ENCODE results near the gene RBL2. TPM values are rescaled to one million over a fixed set of nuclear protein-coding genes. Genes with fewer than 3 reads are reported as not detected.
"Not testable (repeated sequence)": the region's sequence is repeated elsewhere in the genome, so short reads cannot be mapped to it uniquely, and the experiment has no call there.

The RBL2 gene
- total RNA-seq, 4 donors from 2014 or later = 27.7 to 115 (median 64.0) TPM

DNA sequence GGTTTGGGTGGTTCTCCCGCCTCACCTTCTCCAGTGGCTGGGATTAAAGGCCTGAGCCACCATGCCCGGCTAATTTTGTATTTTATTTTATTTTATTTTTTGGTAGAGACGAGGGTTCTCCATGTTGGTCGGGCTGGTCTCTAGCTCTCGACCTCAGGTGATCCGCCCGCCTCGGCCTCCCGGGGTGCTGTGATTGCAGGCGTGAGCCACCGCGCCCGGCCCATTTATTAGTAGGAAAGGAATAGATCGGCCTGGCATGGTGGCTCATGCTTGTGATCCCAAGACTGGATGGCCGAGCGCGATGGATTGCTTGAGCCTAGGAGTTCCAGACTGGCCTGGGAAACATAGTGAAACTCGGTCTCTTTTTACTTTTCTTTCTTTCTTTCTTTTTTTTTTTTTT lies 20.4 kb upstream of the RBL2 start:
- intact Hi-C loops (cut with DNase I; ENCODE audit: low total_unique reads) (no loop called here), in situ Hi-C loops (cut with MboI; ENCODE audit: low pct_ligation_motif_present in 1 of 4, low pct_unique_long_range_greater_than_20kb in 1 of 4, low sequenced_read_pairs in 3 of 4) (no loop called here)
- 90 to 97% methylated on average over 9 to 18 of the region's 18 CpGs for WGBS, 2 donors (ENCODE audit: low coverage in 1 of 2)
- TF ChIP-seq POLR2A (IDR thresholded peaks at IDR 0.05) (no peak), POLR2AphosphoS5 (IDR thresholded peaks at IDR 0.05) (no peak), EP300 (IDR thresholded peaks at IDR 0.05; ENCODE audit: low read depth) (no peak)
- TF ChIP-seq, protein P1, sequence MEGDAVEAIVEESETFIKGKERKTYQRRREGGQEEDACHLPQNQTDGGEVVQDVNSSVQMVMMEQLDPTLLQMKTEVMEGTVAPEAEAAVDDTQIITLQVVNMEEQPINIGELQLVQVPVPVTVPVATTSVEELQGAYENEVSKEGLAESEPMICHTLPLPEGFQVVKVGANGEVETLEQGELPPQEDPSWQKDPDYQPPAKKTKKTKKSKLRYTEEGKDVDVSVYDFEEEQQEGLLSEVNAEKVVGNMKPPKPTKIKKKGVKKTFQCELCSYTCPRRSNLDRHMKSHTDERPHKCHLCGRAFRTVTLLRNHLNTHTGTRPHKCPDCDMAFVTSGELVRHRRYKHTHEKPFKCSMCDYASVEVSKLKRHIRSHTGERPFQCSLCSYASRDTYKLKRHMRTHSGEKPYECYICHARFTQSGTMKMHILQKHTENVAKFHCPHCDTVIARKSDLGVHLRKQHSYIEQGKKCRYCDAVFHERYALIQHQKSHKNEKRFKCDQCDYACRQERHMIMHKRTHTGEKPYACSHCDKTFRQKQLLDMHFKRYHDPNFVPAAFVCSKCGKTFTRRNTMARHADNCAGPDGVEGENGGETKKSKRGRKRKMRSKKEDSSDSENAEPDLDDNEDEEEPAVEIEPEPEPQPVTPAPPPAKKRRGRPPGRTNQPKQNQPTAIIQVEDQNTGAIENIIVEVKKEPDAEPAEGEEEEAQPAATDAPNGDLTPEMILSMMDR (IDR thresholded peaks at IDR 0.05) = no peak
- no peak for DNase-seq
- Histone ChIP-seq H3K36me3 (no peaks in the 10 kb centered on the region), H3K9me3 (no peaks in the 10 kb centered on the region), H3K4me1 (no peaks in the 10 kb centered on the region), H3K27me3 (no peaks in the 10 kb centered on the region), H3K4me3 (no peak overlapping the region), H3K27ac (no peak overlapping the region)

DNA sequence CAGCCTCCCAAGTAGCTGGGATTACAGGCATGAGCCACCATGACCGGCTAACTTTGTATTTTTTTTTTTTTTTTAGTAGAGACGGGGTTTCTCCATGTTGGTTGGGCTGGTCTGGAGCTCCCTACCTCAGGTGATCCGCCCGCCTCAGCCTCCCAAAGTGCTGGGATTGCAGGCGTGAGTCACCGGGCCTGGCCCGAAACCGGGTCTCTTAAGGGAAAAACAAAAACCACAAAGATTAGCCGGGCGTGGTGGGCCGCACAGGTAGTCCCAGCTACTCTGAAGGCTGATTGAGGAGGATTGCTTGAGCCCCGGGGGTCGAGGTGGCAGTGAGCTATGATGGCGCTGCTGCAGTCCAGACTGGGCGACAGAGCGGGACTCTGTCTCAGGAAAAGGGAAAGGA lies 19.9 kb upstream of the RBL2 start:
- H3K27me3 ChIP-seq = no peaks in the 10 kb centered on the region
- intact Hi-C loops (cut with DNase I; ENCODE audit: low total_unique reads) (no loop called here), in situ Hi-C loops (cut with MboI; ENCODE audit: low pct_ligation_motif_present in 1 of 4, low pct_unique_long_range_greater_than_20kb in 1 of 4, low sequenced_read_pairs in 3 of 4) (no loop called here)
- no peaks in the 10 kb centered on the region for H3K9me3 ChIP-seq
- no peak overlapping the region for H3K27ac ChIP-seq
- WGBS, 2 donors (ENCODE audit: low coverage in 1 of 2) = 89 to 94% methylated on average over 5 to 16 of the region's 16 CpGs
- no peak overlapping the region for H3K4me3 ChIP-seq
- H3K36me3 ChIP-seq = no peaks in the 10 kb centered on the region
- no peaks in the 10 kb centered on the region for H3K4me1 ChIP-seq
- TF ChIP-seq POLR2AphosphoS5 (IDR thresholded peaks at IDR 0.05) (no peak), POLR2A (IDR thresholded peaks at IDR 0.05) (no peak), EP300 (IDR thresholded peaks at IDR 0.05; ENCODE audit: low read depth) (no peak)
- TF ChIP-seq, protein P1 (IDR thresholded peaks at IDR 0.05) = no peak
- no peak for DNase-seq

DNA sequence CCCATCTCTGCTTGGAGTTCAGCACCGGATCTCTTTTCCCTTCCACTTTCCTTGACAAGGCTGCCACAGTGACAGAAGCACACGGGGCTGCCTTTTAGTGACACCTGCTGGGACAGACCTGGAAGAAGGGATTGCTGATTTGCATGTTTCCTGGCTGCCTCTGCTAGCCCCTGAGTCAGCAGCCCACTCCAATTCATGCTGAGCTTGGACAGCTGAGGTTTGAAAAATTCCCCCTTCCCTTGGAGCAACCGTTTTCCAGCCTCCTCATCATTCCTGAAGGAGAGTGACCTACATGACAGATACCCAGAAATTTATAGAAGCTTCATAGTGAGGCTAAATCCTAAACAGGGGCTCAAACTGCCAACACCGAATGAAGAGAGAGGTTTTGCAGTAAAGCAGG lies 18.8 kb upstream of the RBL2 start:
- intact Hi-C loops (cut with DNase I; ENCODE audit: low total_unique reads) (no loop called here), in situ Hi-C loops (cut with MboI; ENCODE audit: low pct_ligation_motif_present in 1 of 4, low pct_unique_long_range_greater_than_20kb in 1 of 4, low sequenced_read_pairs in 3 of 4) (no loop called here)
- Histone ChIP-seq H3K36me3 (no peaks in the 10 kb centered on the region), H3K4me1 (no peaks in the 10 kb centered on the region), H3K27me3 (no peaks in the 10 kb centered on the region), H3K27ac (no peak overlapping the region), H3K9me3 (no peaks in the 10 kb centered on the region), H3K4me3 (no peak overlapping the region)
- no peak for DNase-seq
- WGBS, 2 donors (ENCODE audit: low coverage in 1 of 2) = 0 to 6% methylated on average over 2 to 4 of the region's 4 CpGs
- TF ChIP-seq EP300 (IDR thresholded peaks at IDR 0.05; ENCODE audit: low read depth) = no peak
- no peak for TF ChIP-seq POLR2A (IDR thresholded peaks at IDR 0.05)
- TF ChIP-seq POLR2AphosphoS5 (IDR thresholded peaks at IDR 0.05) = no peak
- TF ChIP-seq, protein P1 (IDR thresholded peaks at IDR 0.05) = no peak

DNA sequence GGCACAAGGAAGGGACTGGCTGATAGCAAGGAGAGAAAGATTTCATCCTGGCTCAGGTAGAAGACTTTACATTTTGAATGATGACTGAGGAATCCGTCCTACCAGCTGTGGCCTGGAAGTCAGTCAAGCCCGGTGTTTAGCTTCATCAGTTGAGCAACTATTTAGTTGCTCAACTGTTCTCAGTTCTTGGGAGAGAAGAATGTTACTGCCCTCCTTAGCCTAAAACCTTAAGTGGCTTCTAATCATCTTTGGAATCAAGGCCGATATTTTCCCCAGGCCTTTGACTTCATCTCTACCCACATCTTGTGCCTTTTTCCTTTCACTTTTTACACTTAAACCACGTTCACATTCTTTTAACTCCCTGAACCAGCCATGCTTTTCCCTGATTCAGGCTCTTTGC lies 17.3 kb upstream of the RBL2 start:
- intact Hi-C loops (cut with DNase I; ENCODE audit: low total_unique reads) = no loop called here
- Histone ChIP-seq H3K27ac (no peak overlapping the region), H3K9me3 (no peaks in the 10 kb centered on the region), H3K4me1 (no peaks in the 10 kb centered on the region), H3K27me3 (no peaks in the 10 kb centered on the region), H3K4me3 (no peak overlapping the region), H3K36me3 (no peaks in the 10 kb centered on the region)
- no peak for TF ChIP-seq POLR2AphosphoS5 (IDR thresholded peaks at IDR 0.05)
- TF ChIP-seq EP300 (IDR thresholded peaks at IDR 0.05; ENCODE audit: low read depth) = no peak
- 59 to 71% methylated on average over 2 to 4 of the region's 4 CpGs for WGBS, 2 donors (ENCODE audit: low coverage in 1 of 2)
- DNase-seq = no peak
- in situ Hi-C loops (cut with MboI; ENCODE audit: low pct_ligation_motif_present in 1 of 4, low pct_unique_long_range_greater_than_20kb in 1 of 4, low sequenced_read_pairs in 3 of 4) = no loop called here

DNA sequence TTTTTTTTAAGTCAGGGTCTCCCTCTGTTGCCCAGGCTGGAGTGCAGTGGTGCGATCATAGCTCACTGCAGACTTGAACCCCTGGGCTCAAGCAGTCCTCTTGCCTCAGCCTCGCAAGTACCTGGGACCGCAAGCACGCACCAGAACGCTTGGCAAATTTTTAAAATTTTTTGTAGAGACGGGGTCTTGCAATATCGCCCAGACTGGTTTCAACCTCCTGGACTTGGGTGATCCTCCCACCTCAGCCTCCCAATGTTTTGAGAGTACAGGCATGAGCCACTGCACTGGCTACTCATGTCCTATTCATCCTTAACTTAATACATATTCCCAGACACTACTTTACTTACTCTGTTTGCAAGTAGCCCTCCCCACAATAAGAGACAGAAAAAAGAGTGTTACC lies 16.3 kb upstream of the RBL2 start:
- no peaks in the 10 kb centered on the region for H3K27me3 ChIP-seq
- H3K36me3 ChIP-seq = no peaks in the 10 kb centered on the region
- H3K9me3 ChIP-seq = no peaks in the 10 kb centered on the region
- in situ Hi-C loops (cut with MboI; ENCODE audit: low pct_ligation_motif_present in 1 of 4, low pct_unique_long_range_greater_than_20kb in 1 of 4, low sequenced_read_pairs in 3 of 4) (no loop called here), intact Hi-C loops (cut with DNase I; ENCODE audit: low total_unique reads) (no loop called here)
- H3K4me1 ChIP-seq = no peaks in the 10 kb centered on the region
- TF ChIP-seq, protein P1 (IDR thresholded peaks at IDR 0.05) = no peak
- no peak for TF ChIP-seq EP300 (IDR thresholded peaks at IDR 0.05; ENCODE audit: low read depth)
- TF ChIP-seq POLR2AphosphoS5 (IDR thresholded peaks at IDR 0.05) = no peak
- no peak for TF ChIP-seq POLR2A (IDR thresholded peaks at IDR 0.05)
- no peak overlapping the region for H3K4me3 ChIP-seq
- H3K27ac ChIP-seq = no peak overlapping the region
- WGBS, 2 donors (ENCODE audit: low coverage in 1 of 2) = 92% methylated on average over 7 of the region's 7 CpGs; no CpG with 5 or more reads in 1 of the 2 donors
- DNase-seq = no peak

DNA sequence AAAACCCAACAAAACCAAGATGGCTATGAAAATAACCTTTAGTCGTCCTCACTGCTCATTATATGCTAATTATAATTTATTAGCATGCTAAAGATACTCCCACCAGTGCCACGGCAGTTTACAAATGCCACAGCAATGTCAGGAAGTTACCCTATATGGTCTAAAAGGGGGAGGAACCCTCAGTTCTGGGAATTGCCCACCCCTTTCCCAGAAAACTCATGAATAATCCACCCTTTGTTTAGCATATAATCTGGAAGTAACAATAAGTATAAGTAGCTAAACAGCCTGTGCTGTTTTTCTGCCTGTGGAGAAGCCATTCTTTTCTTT lies 14.9 kb upstream of the RBL2 start:
- DNase-seq; H3K9me3 ChIP-seq; intact Hi-C loops (cut with DNase I; ENCODE audit: low total_unique reads); H3K27me3 ChIP-seq; H3K36me3 ChIP-seq; H3K27ac ChIP-seq; in situ Hi-C loops (cut with MboI; ENCODE audit: low pct_ligation_motif_present in 1 of 4, low pct_unique_long_range_greater_than_20kb in 1 of 4, low sequenced_read_pairs in 3 of 4); H3K4me3 ChIP-seq; H3K4me1 ChIP-seq: not testable (repeated sequence)
- WGBS, 2 donors (ENCODE audit: low coverage in 1 of 2) = 49 to 73% methylated on average over 2 of the region's 2 CpGs
